SW480 (cell line): ENCODE data around the gene USP10.
"Not testable (repeated sequence)": the region's sequence is repeated elsewhere in the genome, so short reads cannot be mapped to it uniquely, and the experiment has no call there.

Source experiments
- DNase-seq: peaks from one replicate; pipeline ENCODE4 v3.0.0-alpha.2; 2016; ENCODE audit warnings: low spot score

The USP10 gene

GRCh38 chr16:84673203-84673535 is 26.6 kb upstream of the USP10 start:
- peak; percentile 7 for DNase-seq

DNA sequence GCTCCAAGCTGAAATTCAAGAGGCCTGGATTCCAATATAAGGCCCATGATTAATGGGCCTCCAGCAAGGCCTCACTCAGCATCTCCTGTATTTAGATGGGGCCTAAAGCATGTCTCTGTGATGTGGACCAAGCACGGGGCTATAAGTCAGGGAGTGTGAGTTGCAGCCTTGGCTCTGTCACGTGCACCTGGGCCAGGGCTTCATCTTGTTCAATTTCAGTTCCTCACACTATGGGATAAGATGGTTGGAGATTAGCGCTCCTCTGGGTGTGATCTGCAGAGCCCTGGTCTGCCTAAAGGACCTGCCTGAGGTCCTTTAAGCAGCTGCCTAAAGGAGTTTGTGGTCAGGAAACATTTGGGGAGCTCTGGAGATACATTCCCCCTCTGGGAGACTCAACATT is 26.2 kb upstream of the USP10 start:
- DNase-seq = no peak

DNA sequence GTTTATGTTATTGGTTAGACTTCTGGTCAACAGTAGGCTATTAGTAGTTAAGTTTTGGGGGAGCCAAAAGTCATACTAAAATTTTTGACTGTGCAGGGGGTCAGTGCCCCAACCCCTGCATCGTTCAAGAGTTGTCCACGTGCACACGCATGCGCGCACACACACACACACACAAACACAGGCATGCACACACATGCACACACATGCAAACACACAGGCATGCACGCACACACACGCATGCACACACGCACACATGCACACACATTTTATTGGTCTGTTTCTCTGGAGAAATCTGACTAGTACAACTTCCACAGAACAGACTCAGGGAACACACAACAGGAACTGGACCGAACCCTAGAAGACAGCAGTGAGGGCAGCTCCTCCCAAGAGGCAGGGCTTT is 24.4 kb upstream of the USP10 start:
- DNase-seq = no peak

GRCh38 chr16:84675884-84676283 is 23.9 kb upstream of the USP10 start:
- no peak for DNase-seq

- no peak for DNase-seq
Observed at GRCh38 chr16:84677017-84677803, 22.6 kb upstream of the USP10 start.

- DNase-seq = no peak
Observed at GRCh38 chr16:84677849-84678248, 22.0 kb upstream of the USP10 start.

DNA sequence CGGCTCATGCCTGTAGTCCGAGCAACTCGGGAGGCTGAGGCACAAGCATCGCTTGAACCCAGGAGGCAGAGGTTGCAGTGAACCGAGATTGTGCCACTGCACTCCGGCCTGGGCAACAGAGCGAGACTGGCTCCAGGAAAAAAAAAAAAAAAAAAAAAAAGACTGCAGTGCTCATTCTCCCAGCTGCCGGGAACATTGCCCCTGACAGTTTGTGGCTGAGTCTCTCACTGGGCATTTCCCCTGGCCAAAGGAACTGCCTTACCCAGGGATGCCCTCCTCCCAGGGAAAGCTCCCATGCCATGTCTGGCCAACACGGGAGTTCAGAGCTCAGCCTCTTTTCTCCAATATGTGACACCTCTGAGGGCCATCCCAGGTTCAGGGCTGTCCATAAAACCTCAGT is 21.3 kb upstream of the USP10 start:
- no peak for DNase-seq

DNA sequence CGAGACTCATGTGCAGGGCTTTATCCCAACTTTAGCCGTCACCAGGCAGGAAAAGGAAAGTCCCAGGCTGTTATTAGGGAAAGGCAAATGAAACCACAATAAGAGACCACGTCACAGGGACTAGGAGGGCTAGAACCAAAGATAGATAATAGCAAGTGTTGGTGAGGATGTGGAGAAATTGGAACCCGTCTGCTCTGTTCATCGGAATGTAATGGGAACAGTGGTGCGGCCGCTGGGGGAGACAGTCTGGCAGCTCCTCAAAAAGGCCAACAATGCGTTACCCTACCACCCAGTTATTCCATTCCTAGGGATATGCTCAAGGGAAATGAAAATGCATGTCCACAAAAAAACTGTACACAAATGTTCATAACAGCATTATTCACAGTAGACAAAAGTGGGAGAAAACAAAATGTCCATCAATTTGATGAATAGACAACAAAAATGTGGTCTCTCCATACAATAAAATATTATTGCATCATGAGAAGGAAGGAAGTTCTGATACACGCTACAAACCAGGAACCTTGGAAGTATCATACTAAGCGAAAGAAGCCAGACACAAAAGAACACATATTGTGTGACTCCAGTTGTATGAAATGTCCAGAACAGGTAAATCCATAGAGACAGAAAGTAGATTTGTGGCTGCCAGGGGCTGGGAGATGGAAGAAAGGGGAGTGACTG is 19.5 kb upstream of the USP10 start:
- DNase-seq = no peak

DNA sequence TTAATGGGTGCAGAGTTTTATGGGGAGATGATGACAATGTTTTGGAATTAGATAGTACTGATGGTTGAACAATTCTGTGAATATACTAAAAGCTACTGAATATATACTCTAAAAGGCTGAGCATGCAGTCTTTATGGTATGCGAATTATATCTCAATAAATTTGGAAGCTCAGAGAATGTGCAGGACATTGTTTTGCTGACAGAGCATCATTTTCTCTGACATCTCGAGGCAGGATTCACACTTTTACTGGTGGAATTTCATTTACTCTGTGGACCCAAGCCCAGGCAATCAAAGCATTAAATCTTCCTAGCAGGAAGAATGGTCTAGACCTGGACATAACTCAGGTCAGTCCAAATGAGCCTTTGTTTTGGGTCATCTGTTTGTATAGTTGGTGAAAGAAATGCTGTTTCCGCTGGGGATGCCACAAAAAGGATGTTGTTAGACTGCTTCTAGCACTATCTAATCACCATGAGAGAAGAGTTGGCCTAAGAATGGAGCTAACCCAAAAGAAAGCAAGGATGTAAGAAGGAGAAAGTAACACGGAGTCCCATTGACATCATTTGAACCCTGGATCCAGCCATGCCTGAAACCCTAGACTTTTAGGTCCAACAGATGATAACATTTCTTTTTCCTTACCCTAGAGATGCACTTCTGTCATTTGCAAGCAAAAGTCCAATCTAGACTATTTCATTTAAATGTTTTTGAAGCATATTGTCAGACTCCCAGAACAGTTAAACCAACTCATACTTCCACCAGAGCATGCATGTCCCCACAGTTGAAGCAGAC is 18.8 kb upstream of the USP10 start:
- DNase-seq = no peak

- no peak for DNase-seq
Observed at GRCh38 chr16:84683691-84684591, 15.9 kb upstream of the USP10 start.

DNA sequence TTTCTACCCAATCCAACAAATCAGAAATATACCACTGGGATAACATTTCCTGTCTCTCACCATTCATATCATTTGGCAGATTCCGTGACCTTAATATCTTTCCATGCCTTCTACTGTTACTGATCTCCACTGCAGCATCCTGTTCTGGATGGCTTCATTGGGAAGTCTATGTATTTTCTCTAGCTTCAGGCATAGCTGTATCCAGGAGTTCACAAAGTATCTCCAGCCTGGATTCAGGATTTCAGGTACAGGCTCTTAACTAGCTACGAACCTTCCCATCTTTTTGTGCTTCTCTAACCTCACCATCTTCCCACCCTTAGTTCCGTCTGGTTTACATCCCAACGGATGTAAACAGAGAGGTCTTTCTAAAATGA is 15.2 kb upstream of the USP10 start:
- no peak for DNase-seq

- DNase-seq = no peak
Observed at GRCh38 chr16:84685210-84685609, 14.6 kb upstream of the USP10 start.

DNA sequence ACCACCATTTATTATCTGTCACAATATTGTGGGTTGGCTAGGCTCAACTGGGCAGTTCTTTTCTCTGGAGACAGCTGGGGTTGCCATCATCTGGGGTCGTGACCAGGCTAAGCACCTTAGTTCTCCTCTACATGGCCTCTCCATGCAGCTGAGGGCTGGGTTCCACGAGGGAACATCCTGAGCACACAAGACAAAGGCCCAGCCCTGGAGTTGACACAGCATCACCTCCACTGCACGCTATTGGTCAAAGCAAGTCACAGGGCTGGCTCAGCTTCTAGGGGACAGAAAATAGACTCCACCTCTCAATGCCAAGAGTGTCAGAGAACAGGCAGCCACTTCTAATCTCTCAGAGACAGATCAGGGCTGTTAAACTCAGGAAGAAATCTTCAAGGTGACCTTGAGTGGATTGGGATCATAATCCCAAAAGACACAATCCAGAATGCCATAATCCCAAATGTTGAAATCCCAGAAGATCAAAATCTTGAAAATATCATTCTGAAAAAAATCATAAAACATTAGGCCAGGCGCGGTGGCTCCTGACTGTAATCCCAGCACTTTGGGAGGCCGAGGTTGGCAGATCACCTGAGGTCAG is 13.0 kb upstream of the USP10 start:
- DNase-seq = no peak

DNA sequence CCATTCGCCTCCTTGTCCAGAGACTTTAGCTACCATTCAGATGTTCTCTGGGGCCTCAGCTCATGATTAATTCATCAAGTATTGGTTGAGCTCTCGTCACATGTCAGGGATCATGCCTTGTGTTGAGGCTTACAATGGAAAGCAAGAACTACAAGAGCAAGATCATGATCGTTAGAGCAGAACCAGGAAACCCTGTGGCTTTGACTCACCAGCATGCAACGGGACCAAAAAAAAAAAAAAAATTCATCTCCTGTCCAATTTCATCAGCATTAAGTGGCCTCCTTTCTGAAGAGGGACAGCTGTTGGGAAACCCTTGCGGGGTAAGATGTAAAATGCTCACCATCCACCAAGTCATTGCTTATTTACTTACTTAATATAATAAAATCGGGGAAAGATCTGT is 12.1 kb upstream of the USP10 start:
- DNase-seq = peak; percentile 14

GRCh38 chr16:84688163-84688562 is 11.6 kb upstream of the USP10 start:
- DNase-seq = not testable (repeated sequence)

- DNase-seq = no peak
Observed at GRCh38 chr16:84689111-84689510, 10.7 kb upstream of the USP10 start.

GRCh38 chr16:84690088-84690819 is 9.5 kb upstream of the USP10 start:
- DNase-seq = no peak

- DNase-seq = peak; percentile 41
Observed at GRCh38 chr16:84692451-84693214, 7.2 kb upstream of the USP10 start.

DNA sequence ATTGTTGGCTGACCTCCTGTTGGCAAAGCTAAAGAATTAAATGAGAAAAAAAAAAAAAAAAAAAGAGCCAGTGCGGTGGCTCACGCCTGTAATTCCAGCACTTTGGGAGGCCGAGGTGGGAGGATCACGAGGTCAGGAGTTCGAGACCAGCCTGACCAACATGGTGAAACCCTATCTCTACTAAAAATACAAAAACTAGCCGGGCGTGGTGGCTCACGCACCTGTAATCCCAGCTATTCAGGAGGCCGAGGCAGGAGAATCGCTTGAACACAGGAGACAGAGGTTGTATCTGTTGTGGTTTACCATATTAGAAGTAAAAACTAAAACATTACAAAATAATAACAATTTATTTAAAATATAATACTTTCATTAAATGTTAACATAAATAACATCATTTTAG is 5.9 kb upstream of the USP10 start:
- not testable (repeated sequence) for DNase-seq

- no peak for DNase-seq
Observed at GRCh38 chr16:84694980-84695379, 4.8 kb upstream of the USP10 start.
